Activated CD4-positive, alpha-beta T cell treated with anti-CD3 and anti-CD28 coated beads, Interleukin-2, amount 50 U/mL, for 1 hour (primary cell): Measurements from ENCODE around the gene PPP1R14B.
A peak's percentile ranks its signal among the peaks of the same experiment; 100 is the strongest.

Experiments used
- DNase-seq: peaks from one replicate; pipeline ENCODE4 v3.0.0-alpha.2; 2020

Gene PPP1R14B

DNA sequence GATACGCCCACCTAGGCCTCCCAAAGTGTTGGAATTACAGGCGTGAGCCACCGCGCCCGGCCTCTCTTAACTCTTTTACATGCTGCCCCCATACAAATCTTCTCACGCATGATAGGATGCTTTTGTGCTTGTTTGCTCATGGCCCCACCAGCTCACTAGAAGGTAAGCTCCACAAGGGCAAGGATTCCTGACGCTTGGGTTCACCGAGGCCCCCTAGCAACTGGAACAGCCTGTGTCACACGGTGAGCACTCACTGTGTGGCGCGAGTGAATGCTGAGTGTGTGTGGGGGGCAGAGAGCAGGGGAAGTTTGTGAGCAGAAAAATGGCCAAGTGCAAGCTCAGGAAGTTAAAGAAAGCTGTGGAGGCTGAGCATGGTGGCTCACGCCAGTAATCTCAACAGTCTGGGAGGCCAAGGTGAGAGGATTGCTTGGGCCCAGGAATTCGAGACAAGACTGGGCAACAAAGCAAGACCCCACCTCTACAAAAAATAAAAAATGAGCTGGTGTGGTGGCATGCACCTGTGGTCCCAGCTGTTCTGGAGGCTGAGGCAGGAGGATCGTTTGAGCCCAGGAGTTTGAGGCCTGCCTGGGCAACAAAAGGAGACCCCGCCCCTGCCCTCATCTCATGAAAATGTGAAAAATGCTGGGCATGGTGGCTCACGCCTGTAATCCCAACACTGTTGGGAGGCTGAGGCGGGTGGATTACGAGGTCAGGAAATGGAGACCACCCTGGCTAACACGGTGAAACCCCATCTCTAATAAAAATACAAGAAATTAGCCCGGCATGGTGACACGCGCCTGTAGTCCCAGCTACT, 35.4 kb upstream of the PPP1R14B start:
- DNase-seq = no peak

DNA sequence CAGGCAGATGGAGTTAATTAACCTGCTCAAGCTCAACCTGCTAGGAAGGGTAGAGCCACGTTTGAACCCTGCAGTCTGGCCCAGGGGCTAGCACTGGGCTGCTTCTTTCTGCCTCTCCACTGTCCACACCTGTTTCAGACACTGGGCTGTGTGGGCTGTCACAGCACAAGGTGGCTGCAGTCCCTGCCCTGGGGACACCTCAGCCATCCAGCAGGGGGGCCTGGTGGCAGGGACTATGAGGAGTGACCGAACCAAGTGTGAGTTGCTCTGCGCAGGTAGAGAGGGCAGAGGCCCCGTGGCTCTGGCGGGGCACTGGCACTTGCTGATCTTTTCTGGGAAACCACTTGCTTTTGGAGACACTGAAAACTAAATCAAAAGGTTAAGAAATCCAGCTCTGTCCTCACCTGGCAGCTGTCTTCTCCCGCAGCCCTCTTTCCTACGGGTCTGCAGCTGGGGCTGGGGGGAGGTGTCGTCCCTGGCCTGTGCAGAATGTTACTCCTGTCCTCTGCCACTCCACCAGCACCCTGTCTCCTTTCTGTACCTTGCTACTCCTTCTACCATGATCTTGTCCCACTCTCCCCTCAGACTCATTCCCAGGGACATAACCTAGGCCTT, 31.9 kb upstream of the PPP1R14B start:
- no peak for DNase-seq

DNA sequence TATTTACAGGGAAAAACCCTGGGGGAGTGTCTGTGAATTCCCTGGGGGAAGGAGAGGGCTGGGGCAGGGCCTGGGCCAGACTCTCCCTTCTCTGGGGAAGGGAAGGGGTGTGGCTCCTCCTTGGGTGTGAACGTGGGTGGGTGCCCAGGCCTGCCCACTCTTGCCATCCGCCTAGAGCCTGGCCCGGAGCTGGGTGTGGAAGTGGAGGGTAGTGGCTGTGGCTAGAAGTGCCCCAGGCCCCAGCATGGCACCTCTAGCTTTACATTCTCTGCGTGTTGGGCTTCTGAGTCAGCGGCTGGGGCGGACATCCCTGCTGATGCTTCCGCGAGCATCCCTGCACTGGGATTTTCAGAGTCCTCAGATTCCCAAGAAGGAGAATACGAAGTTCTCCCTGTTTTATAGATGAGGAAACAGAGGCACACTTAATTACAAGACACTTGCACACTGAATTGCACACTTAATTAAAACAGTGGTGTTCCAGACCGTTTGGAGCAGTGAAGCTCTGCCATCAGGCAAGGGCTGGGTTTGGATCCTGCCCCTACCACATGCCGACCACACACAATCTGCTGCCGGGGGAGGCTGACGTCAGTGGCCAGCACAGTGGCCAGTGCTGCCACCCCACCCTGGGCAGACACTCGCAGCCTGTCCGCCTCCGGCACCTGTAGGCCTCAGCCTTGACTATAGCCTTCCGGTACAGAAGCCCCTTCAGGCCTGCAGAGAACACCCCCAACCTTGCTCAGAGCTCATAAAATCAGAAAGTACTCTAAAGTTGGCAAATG, 30.1 kb upstream of the PPP1R14B start:
- no peak for DNase-seq

DNA sequence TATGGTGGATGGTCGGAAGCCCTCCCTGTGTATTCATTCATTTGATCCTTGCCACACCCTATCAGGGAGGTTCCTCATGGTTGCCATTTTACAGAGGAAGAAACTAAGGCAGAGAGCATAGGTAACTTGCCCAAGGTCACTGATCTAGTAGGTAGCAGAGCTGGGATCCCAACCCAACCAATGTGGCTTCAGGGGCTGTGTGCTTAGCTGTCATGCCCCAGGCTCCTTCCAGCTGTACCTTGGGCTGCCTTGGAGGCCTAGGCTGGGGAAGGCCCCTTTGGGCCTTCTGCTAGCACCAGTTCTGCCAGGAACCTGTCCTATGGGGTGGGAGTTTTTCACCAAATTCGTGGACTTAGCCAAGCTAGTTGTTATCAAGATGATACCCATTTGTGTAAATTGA, 29.1 kb upstream of the PPP1R14B start:
- DNase-seq = no peak

DNA sequence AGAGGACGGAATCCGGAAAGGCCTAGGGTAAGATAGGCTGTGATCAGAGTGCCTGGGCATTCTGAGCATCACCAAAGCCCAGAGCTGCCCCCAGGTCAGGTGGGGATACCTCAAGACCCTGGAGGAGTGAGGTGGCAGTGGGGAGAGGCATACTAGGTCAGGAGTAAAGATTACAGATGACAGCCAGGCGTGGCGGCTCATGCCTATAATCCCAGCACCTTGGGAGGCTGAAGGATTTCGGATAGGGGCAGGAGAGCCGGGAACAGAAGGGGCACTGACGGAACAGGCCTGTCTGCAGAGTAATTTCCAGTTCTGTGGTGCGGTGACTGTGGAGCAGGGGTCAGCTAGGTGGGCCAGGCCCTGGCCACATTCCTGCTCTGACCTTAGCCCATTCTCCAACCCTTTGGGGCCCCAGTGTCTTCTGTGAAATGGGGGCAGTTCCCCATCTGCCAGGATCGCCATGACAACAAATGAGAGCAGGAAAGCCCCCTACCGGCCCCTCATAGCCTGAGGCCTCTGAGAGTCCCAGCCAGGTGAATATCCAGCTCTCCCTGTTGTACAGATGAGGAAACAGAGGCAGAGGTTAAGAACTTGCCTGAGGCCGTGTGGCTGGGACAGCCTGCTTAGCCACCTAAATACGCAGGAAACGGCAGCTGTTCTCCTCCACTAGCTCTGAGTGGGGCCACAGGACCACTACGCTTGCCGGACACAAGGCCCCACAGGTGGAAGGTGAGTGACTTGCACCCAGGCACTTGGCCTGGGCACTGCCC, 28.5 kb upstream of the PPP1R14B start:
- DNase-seq = no peak

DNA sequence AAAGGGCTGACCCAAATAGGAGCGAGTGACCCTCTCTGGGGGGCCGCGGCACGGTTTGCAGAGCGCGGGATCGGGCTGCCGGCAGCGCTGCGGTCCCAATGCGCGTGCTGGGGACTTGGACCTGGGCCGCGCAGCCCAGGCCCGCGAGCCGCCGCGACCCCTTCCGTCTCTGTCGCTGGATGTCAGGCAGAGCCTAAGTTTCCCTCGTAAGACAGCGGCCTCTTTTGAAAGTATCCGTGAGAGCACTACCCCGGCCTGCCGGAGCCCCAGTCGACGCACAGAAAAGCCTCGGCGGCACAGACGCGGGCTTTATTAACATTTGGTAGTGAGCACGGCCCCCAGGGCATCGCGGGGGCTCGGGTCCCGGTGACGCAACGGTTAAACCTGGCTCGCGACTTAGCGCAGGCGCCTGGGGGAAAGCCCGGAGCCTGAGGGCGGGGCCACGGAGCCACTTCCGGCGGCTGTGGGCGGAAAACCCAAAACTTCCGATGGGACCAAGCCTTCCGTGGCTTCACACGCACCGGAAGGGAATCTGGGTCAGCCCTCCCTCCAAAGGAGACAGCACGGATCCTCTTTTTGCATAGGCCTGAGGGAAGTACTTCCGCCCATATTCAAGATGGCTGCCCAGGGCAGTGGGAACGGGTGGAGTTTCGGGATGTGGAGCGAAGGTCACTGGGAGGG, 22.9 kb upstream of the PPP1R14B start:
- peak; percentile 96 for DNase-seq

DNA sequence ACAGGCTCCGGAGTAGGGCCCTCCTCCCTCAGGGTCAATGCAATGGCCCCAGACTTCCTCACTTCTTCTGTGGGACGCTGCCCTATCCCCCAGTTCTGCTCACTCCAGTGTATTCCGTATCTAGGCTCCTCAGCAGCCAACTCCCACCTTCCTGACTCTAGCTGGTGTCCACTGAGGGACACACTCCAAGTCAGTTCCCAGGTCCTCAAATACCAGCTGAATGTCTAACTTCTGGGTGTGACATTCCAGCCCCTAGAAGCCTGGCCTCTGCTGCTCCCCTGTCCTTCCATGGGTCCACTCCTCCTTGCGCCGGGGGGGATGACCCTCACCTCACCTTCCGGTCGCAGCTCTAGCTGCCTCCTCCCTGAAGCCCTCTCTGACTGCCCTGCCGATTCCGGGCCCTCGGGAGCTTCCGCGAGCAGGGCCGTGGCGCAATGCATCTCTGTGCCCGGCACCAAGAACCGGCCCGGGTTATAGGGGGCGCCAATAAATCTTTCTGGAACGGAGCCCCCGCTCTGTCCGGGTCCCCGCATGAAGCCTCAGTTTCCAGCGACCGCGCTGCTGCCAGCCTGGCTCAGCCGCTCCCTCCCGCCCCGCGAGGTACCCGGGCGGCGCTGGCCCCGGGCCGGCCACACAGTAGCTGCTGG, 22.3 kb upstream of the PPP1R14B start:
- DNase-seq = no peak

DNA sequence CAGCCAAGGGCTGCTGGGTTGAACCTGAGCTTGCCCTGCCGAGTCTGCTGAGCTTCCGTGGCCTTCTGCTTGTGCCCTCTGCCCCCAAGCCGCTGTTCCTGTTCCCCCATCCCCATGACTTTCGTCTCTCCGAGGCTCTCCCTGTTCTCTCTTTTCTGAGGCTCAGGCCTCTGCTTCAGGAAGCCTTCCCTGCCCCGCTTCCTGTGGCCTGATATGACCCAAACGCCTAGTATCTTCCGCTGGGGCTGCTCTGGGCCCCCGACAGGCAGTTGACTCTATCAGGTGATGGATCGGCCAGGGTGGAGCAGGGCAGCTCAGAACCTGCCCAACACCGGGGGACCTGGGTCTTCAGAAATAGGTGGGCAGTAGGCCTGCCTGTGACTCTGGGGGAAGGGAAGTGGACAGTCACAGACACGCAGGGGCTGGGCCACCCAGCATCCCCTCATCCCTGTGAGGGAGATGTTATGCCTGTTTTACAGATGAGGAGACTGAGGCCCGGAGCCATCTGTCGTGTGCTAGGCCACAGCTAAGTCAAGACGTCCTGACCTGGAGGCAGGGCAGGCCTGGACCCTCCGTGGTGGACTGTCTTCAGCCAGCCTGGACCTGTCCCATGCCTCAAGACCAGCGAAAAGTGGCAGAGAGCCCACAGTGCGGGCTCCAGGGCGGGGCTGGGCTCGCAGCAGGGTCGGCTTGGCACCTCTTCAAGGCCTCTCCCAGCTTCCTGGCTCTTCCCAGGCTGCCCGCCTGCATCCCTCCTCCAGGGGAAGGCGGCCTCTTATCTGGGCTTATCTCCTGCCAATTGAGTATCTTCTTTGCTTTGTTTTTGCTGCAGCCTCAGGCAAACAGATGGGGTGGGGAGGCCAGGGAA, 21.5 kb upstream of the PPP1R14B start:
- DNase-seq = no peak

DNA sequence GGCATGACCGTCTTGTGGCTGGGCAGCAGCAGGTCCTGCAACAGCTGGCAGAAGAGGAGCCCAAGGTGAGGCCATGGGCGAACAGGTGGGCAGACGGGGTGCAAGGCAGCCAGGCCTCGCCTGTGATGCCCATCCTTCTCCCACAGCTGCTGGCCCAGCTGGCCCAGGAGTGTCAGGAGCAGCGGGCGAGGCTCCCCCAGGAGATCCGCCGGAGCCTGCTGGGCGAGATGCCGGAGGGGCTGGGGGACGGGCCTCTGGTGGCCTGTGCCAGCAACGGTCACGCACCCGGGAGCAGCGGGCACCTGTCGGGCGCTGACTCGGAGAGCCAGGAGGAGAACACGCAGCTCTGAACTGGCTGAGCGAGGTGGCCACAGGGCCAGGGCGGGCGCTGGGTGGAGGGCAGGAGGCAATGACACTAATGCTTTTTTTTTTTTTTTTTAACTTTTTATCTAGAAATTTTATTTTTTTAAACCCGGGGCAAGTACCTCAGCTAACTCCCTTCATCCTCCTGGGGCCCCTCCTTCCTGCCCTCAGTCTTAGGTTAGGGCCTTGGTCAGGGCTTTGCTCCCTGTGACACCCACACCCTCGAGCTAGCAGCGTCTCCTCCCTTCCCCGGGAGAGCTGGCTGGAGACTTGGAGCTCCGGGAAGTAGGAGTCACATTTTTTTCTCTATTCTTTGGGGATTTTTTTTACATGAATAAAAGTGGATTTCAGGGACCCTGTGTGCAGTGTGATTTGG, 20.6 kb upstream of the PPP1R14B start:
- no peak for DNase-seq

DNA sequence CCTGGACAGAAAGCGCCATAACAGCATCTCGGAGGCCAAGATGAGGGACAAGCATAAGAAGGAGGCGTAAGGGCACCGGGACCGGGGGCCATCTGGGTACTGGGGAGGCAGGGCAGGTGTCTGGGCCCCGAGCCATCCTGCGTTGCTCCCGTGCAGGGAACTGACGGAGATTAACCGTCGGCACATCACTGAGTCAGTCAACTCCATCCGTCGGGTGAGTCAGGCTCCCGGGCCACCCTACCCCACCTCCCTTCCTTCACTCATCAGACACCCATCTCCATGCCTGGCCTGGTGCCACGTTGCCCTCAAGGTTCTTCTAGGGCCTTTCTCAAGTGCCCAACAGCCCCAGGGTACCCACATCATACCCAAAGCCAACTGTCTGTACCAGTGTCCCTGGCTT, 19.6 kb upstream of the PPP1R14B start:
- DNase-seq = no peak

DNA sequence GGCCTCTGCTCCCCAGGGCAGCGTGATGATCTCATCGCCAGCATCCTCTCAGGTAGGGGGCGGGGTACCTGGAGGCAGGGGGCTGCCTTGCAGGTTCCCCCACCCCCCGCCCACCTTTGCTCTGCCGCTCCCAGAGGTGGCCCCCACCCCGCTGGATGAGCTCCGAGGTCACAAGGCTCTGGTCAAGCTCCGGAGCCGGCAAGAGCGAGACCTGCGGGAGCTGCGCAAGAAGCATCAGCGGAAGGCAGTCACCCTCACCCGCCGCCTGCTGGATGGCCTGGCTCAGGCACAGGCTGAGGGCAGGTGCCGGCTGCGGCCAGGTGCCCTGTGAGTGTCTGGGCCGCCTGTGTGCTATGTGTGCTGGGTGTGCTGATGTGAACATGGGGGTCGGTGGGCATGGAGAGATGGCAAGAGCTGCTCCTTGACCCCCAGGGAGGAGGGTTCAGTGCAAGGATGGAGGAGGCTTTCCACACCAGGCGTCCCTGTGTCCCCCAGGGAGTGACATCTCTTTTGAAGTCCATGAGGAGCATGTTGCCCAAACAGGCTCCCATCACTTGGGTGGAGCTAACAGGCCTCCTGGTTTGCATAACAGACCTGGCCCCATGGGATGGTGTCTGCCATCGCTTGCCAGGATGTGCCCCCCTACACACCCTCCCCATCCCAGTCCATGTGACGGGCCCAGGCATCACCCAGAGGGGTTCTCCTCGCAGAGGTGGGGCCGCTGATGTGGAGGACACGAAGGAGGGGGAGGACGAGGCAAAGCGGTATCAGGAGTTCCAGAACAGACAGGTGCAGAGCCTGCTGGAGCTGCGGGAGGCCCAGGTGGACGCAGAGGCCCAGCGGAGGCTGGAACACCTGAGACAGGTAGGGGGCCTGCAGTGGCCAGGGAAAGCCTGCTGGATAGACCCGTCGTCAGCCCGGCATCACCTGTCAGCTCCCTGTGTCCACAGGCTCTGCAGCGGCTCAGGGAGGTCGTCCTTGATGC, 18.7 kb upstream of the PPP1R14B start:
- no peak for DNase-seq

DNA sequence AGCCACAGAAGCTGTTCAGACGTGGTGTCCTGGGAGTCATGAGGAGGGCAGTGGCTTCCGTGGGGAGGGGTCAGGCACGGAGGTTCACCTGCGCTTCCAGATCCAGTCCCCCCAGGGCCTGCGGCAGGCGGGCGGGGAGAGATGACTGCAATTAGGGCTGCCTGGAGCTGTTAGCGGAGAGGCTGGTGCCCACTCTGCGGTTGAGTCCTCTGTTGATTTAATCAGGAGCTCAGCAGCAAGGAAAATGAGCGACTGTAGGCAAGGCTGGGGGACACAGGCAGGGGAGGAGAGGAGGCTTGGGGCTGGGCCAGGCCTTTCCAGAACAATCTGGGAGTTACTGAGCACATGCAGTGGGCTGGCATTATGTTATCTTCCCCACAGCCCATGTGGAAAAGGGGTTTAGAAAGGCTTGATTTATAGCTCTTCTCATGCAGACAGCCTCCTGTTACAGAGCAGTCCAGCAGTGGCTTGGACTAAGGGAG, 17.7 kb upstream of the PPP1R14B start:
- no peak for DNase-seq

DNA sequence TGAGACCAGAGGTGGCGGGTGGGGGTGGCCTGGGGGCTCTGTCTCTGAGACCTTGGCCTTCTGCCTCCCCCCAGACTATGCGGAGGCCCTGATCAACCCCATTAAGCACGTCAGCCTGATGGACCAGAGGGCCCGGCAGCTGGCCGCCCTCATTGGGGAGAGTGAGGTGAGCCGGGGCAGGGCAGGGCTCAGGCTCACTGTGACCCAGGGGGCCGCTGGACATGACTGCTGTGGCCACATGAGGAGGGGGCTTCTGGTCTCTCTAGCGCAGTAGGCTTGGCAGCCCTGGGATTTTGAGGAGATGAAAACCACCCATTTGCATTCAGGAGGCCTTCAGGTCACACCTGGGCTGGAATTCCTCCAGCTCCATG, 17.2 kb upstream of the PPP1R14B start:
- no peak for DNase-seq

DNA sequence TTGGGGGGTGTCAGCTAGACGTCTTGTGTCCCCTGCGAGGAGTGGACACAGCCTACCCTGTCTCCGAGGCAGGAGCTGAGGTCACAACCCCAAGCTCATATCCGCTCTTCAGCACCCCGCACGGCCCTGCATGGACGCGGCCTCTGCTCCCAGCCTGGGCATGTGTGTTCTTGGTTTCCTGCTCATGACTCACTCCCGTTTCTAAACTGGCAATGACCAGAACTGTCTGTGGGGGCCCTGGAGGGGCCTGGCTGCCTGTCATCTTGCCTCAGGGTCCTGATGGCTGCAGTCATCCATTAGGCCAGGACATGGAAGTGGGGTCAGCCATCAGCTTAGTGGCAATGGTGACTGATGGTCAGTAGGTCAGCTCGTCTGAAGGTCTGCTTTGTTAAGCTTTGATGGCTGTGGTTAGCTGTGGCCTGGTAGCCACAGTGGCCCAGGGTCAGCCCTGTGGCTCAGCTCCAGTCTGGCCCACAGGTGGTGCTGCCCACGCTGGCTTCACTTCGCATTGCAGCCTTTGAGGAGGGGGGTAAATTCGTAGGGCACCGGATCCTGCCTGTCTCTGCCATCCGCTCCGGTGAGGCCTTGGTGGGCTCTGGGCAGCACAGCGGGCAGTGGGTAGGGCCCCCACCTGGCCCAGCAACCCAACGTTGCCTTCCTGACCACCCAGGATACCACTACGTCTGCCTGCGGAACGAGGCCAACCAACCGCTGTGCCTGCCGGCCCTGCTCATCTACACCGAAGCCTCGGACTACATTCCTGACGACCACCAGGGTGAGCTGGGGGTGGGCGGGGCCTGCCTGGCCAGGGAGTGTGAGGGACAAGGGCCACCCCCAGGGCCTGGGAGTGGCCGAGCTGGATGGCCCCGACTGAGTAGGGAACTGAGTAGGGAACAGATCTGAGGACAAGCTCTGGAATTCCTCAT, 16.5 kb upstream of the PPP1R14B start:
- DNase-seq = no peak

DNA sequence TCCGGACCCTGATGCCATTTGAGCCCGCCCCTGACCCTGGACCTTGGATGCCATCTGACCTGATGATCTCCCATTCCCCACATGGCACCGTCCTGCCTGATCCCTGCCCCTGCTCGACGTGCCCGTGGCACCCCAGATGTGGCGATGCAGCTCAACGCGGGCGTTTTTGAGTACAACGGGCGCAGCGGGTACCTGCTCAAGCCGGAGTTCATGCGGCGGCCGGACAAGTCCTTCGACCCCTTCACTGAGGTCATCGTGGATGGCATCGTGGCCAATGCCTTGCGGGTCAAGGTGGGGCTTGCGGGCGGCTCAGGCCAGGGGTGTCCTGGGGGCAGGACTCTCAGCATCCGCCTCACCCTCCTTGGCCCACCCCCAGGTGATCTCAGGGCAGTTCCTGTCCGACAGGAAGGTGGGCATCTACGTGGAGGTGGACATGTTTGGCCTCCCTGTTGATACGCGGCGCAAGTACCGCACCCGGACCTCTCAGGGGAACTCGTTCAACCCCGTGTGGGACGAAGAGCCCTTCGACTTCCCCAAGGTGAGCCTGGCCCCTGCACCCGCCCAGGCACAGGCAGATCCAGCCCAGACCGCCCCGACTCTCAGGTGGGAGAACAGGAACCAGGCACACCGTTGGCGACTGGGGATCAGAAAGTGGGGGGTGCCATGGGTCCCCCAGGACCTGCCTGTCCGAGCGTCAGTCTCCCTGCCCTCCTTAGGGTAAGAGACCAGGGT, 15.7 kb upstream of the PPP1R14B start:
- DNase-seq = no peak

DNA sequence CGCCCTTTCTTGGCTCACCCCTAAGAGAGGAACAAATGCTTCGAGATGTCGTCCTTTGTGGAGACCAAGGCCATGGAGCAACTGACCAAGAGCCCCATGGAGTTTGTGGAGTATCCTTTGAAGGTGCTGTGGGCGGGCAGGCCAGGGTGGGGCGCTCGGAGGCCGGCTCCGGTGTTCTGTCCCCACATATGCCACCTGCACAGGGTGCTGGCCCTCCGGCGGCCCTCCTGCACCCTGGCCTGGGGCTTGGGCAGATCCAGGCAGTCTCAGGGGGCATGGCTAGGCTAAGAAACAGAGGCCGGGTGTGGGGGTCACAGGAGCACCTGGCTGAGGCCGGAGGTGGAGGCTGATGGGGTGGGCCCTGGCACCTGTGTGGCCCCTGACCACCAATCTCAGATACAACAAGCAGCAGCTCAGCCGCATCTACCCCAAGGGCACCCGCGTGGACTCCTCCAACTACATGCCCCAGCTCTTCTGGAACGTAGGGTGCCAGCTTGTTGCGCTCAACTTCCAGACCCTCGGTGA, 14.9 kb upstream of the PPP1R14B start:
- DNase-seq = no peak
